Parathyroid adenoma (tissue), 2 donors: ENCODE results near the gene TAGLN.

ENCODE experiments used
- H2AFZ ChIP-seq: fragments of 300-600 bp; sonication (generic); one replicate; pipeline ENCODE4 v1.7.0; 2017; ENCODE audit warnings: antibody characterized with exemption, mild to moderate bottlenecking
- H3K27ac ChIP-seq: fragments of 300-600 bp; sonication (generic); one replicate; pipeline ENCODE4 v1.7.0; 2017
- H3K27me3 ChIP-seq: fragments of 300-600 bp; sonication (generic); one replicate; pipeline ENCODE4 v1.7.0; 2017; ENCODE audit warnings: low read length; ENCODE audit not compliant: control insufficient read depth, insufficient read depth
- H3K36me3 ChIP-seq: fragments of 300-600 bp; sonication (generic); one replicate; pipeline ENCODE4 v1.7.0; 2017; ENCODE audit warnings: low read length; ENCODE audit not compliant: control insufficient read depth, insufficient read depth
- H3K4me1 ChIP-seq: fragments of 300-600 bp; sonication (generic); one replicate; pipeline ENCODE4 v1.7.0; 2017; ENCODE audit warnings: control low read depth
- H3K4me2 ChIP-seq: fragments of 300-600 bp; sonication (generic); one replicate; pipeline ENCODE4 v1.7.0; 2017; ENCODE audit warnings: low read length
- H3K4me3 ChIP-seq: fragments of 300-600 bp; sonication (generic); one replicate; pipeline ENCODE4 v1.7.0; 2017; ENCODE audit warnings: low read depth, low read length
- H3K79me2 ChIP-seq: fragments of 300-600 bp; sonication (generic); one replicate; pipeline ENCODE4 v1.7.0; 2017; ENCODE audit warnings: control low read depth
- H3K9ac ChIP-seq: fragments of 300-600 bp; sonication (generic); one replicate; pipeline ENCODE4 v1.7.0; 2017; ENCODE audit warnings: mild to moderate bottlenecking
- H3K9me3 ChIP-seq: fragments of 300-600 bp; sonication (generic); one replicate; pipeline ENCODE4 v1.7.0; 2017; ENCODE audit warnings: low read length; ENCODE audit not compliant: control insufficient read depth
- CTCF ChIP-seq: fragments of 300-600 bp; sonication (generic); IDR thresholded peaks from one replicate; pipeline ENCODE4 v1.7.0; 2017; ENCODE audit warnings: antibody characterized with exemption, mild to moderate bottlenecking
- donor health status: primary hyperparathyroidism.

TAGLN gene

GRCh38 chr11:117197006-117197405 is 2.2 kb upstream of the TAGLN start:
- no peaks in the 10 kb centered on the region for H3K36me3 ChIP-seq
- H3K9ac ChIP-seq = no peak overlapping the region
- H3K27ac ChIP-seq = no peak overlapping the region
- H3K4me1 ChIP-seq = no peaks in the 10 kb centered on the region
- TF ChIP-seq CTCF = no peak
- H3K4me3 ChIP-seq = no peak overlapping the region
- no peaks in the 10 kb centered on the region for H3K9me3 ChIP-seq
- no peak overlapping the region for H3K4me2 ChIP-seq
- no peak overlapping the region for H2AFZ ChIP-seq
- H3K27me3 ChIP-seq = no peaks in the 10 kb centered on the region
- no peaks in the 10 kb centered on the region for H3K79me2 ChIP-seq

GRCh38 chr11:117197516-117198456 is 1.4 kb upstream of the TAGLN start:
- Histone ChIP-seq H3K4me2 (no peak overlapping the region), H3K4me3 (no peak overlapping the region), H3K36me3 (no peaks in the 10 kb centered on the region), H3K27me3 (no peaks in the 10 kb centered on the region), H2AFZ (no peak overlapping the region), H3K9ac (no peak overlapping the region), H3K4me1 (no peaks in the 10 kb centered on the region), H3K27ac (peak overlapping the region; percentile 11), H3K9me3 (no peaks in the 10 kb centered on the region), H3K79me2 (no peaks in the 10 kb centered on the region)
- TF ChIP-seq CTCF = peak; percentile 28

GRCh38 chr11:117198613-117199012 is 557 bp upstream of the TAGLN start:
- H3K9ac ChIP-seq = no peak overlapping the region
- no peaks in the 10 kb centered on the region for H3K4me1 ChIP-seq
- H3K36me3 ChIP-seq = no peaks in the 10 kb centered on the region
- H3K27me3 ChIP-seq = no peaks in the 10 kb centered on the region
- H3K79me2 ChIP-seq = no peaks in the 10 kb centered on the region
- no peak for TF ChIP-seq CTCF
- no peak overlapping the region for H3K4me3 ChIP-seq
- no peaks in the 10 kb centered on the region for H3K9me3 ChIP-seq
- peak overlapping the region; percentile 29 for H3K27ac ChIP-seq
- no peak overlapping the region for H2AFZ ChIP-seq
- no peak overlapping the region for H3K4me2 ChIP-seq

- Histone ChIP-seq H3K9ac (no peak overlapping the region), H3K79me2 (no peaks in the 10 kb centered on the region), H3K36me3 (no peaks in the 10 kb centered on the region), H3K27me3 (no peaks in the 10 kb centered on the region), H3K4me2 (no peak overlapping the region), H3K9me3 (no peaks in the 10 kb centered on the region), H2AFZ (no peak overlapping the region), H3K4me1 (no peaks in the 10 kb centered on the region), H3K4me3 (peak overlapping the region; percentile 27), H3K27ac (peak overlapping the region; percentile 39)
- TF ChIP-seq CTCF = no peak
Measured at GRCh38 chr11:117199916-117200812, 994 bp downstream of the TAGLN start.
